ENCODE measurements around the gene ITGA2B.
"Not testable (repeated sequence)": the region's sequence is repeated elsewhere in the genome, so short reads cannot be mapped to it uniquely, and the experiment has no call there.

ITGA2B gene

DNA sequence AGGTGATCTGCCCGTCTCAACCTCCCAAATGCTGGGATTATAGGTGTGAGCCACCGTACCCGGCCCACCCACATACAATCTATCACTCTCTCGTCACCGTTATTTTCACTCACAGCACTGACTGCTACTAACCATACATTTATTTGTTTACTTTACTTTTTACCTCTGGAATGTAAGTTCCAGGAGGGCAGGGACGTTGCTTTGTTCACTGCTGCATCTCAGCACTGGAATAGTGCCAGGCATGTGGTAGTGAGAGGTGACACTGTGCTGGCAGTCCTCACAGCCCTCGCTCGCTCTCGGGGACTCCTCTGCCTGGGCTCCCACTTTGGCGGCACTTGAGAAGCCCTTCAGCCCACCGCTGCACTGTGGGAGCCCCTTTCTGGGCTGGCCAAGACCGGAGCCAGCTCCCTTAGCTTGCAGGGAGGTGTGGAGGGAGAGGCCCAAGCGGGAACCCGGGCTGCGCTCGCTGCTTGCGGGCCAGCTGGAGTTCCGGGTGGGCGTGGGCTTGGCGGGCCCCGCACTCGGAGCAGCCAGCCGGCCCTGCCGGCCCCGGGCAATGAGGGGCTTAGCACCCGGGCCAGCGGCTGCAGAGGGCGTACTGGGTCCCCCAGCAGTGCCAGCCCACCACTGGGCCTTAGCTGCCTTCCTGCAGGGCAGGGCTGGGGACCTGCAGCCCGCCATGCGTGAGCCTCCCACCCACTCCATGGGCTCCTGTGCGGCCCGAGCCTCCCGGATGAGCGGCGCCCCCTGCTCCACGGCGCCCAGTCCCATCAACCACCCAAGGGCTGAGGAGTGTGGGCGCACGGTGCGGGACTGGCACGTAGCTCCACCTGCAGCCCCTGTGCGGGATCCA is 20.8 kb downstream of the ITGA2B start:
- not testable (repeated sequence) for DNase-seq

DNA sequence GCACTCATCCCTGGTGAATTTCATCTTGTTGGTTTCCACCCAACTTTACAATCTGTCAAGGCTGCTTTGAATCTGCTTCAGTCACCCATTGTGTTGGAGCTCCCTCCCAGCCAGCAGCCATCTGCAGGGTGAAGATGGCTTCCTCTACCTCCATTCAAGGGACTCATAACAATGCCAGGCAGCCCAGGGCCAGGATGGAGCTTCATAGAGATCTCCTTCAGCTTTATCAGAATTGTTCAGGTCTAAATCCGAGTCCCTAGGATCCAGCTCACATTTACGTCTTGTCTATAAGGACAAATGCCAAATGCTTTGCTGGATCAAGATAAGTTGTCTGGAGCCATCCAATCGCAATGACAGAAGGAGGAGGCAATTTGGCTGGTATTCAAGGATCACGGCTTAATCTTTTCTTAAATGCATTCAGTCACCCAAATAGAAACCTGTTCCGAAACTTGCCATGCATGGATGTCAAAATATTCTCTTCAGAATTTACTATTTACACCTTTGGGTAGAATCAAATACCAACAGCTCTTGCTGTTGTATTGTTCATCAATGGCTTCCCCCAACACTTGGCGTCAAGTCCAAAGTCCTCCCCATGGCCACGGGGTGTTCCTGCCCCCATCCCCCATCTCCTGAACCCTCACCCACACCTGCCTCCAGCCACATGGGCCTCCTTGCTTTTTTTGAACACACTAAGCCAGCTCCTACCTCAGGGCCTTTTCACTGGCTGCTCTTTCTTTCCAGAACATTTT is 22.0 kb downstream of the ITGA2B start:
- DNase-seq: no peak

DNA sequence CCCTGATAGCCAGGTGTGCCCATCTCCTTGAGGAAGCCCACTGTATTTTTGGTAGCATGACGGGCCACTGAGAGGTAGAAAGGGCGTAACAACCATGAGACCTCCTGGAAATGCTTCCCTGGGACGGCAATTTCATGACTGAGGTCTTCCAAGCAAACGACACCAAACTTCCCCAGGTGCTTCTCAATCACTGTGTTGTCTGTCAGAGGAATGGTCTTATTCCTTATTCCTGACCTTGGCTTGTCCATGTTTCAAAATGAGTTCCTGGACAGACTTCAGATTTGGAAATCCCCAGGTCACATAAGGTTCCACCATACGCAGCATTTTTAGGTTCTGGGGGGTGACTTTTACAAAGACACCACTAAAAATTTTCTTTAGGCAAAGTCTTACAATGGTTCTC is 24.4 kb downstream of the ITGA2B start:
- DNase-seq: not testable (repeated sequence)

DNA sequence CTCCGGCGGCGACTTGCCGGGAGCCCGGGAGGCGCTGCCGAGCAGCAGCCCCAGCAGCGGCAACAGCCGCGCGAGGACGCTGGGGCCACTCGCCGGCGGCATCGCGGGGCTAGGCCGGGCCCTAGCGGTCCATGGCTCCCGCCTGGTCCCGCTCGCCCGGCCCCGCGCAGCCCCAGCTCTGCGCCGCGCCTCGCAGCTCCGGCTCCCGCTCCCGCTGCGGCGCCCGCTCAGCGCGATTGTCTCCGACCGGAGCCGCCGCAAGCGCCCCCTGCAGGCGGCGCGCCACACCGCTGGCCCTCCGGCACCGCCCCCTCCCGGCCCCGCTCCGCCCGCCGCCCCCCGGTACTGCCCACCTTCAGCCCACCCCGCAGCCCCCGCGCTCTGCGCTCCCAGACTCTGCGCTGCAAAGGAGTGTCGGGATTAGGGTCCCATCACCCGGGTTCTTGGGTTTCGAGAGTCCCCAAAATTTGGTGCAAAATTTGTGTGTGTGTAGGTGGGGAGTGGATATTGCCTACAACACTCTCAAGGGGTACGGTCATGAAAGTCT is 25.8 kb downstream of the ITGA2B start, which contains the start of gene FAM171A2:
FAM171A2 (minus strand) TSS at position 241 of the 547 bp plus-strand sequence; CDS start at position 102, 139 bp downstream.
- peak; percentile 4 to 28 for DNase-seq

DNA sequence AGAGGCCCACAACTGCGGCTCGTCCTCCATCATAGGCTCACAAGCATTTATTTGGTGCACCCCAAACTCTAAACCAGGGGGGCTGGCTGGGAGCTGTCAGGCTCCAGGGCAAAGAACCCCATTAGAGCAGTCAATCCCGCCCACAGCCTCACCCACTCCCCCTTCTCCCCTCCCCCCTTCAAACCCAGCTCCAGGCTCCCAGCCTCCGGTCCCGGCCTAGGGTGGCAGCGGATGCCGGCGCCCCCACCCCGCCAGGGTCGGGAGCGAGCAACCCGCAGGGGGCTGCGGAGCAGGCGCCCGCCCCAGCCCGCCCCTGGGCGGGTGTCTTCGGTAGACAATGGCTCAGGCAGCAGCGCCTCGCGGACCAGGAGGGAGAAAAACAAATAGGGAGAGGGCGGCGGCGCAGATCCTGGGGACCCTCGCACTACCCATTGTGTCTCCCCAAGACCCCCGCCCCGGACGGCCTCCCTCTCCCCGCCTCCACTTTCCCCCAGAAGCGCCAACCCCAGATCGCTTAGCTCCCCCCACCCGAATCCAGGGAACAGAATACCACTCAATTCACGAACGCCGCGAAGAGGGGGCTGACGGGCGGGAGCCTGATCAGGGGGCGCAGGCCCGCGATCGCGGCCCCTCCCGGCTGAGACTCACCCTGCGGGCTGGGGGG is 26.4 kb downstream of the ITGA2B start:
- no peak for DNase-seq

DNA sequence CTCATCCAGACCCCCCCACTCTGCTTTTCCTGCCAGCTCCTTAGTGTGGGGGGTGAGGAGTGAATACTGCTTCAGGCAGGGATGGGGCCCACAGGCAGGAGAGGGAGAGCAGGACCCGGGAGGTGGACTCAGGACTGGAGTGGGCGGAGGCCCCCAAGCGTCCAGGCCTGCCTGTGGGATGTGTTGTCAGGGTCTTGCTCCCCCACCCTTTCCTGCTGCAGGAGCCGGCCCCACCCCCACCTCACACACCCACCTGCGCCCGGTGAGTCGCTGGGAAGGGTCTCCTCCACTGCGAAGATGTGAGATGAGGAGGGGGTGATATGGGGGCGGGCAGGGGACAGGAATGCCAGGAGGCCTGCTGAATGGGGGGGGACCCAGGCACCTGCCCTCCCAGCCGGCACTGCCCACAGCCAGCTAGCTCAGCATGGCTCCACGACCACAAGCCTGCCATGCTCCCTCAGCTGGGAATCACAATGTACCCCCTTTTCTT is 26.9 kb downstream of the ITGA2B start:
- no peak for DNase-seq

DNA sequence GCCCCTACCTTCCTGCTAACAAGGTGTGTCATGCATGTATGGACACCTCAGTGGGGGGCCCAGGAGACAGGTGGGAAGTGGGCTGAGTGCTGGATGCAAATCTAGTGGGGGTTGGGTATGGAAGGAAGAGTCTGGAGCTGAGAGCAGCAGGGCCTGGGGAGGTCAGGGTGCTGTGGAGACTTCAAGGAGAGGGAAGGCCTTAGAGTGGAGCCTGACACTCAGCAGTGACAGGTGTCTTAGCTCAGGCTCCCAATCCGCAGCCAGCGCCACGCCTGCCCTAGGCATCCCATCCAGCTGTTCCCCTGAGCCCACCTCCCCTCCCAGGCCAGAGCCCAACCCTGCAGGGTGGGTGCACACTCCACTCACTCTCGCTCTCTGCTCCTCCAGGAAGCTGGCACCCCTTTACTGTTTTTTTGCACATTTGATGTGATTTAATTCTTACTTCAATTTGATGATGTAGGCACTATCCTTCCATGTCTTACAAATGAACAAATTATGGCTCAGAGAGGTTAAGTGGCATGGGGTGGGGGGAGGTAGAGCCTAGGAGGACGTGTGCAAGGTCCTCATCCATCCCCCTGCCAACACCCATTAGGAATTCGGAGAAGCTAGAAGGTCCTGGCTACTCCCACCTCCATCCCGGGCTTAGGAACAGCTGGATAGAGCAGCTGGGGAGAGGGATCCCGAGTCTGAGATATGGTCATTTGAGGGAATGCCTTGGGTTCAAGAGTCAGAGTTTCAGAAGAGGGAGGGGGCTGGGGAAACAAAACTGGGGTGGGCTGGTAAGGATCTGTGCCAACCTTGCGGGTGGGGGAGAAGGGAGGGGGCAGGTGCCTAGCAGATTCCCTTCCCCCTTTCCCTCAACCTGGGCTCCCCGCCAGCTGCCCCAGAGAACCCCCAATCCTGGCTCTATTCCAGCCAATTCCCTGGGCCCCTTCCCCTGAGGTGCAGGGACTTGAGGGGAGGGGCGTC is 27.9 kb downstream of the ITGA2B start:
- no peak for DNase-seq

DNA sequence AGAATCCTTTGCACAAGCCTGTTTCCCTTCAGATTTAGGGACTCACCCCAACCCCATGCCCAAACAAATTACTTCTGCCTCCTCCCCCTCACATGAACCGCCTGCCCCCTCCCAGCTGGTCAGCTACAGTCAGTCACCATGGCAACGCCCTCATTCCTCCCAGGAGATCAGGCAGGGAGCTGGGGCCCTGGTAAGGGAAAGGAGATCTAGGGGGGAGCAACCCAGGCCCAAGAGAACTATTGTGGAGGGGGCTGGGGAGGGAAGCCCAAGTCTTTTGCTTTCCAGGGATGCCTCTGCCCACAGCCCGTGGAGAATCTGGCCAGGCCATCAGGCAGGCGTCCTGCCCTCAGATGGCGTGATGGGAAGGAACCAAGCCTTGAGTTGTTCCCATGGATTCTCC is 28.6 kb downstream of the ITGA2B start:
- no peak for DNase-seq

DNA sequence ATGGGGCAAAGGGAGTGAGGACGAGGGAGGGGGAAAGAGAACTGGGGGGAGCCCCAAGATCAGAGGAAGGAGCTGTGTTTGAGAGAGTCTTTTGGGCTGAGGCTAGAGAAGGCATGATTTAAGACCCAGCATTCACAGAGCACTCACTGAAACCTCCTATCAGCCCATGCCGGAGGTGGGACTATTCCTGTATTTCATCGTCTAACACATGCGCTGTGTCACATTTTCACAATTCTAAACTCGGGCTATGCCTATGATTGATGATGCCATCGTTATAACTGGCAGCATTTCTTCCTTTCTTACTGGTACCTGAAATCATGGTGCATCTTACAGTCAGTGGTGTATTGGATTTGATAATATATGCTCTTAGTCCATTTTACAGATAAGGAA is 29.3 kb downstream of the ITGA2B start:
- no peak for DNase-seq

DNA sequence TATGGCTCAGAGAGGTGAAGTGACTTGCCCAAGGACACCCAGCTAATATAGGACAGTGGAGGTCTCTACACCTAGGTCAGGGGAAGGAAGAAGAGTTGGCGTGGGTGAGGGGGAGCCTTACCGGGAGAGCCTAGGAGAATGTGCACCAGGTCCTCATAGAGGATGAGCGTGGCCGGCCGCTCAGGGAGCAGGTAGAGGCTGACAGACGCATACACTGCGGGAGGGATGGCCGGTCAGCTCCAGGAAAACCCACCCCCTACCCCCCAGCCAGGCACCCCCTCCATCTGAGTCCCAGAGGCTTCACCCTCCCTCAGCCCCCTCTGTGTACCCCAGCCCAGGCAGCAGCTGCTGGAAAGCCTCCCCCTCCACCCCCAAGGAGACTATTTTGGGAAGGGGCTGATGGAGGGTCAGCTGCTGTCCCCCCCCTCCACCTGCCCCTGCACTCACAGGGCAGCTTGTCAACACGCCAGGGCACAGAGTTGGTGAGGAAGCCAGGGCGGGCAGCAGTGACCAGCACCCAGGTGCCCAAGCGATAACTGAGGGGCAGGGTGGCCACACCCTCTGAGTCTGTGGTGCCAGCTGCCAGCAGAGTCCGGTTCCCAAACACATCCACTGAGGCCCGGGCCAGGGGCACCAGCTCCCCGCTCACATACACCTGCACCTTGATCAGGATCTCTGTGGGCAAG is 29.8 kb downstream of the ITGA2B start:
- no peak for DNase-seq

DNA sequence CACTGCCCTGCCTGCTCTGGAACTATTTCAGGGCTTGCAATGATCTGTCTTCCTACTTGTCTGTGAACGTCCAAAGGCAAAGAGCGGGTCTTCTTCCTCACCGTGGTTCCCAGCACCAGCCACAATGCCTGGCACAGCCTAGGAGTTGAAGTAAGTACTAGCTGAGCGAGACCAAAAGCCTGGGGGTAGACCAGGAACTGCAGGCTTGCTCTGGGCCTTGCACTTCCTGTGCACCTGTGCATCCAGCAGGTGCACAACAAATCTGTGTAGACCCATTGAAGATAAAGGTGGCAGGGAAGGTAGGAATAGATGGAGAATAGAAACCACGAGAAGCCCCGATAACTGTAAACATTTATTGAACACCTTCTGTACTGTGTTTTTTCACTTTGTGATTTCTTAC is 30.4 kb downstream of the ITGA2B start:
- no peak for DNase-seq

DNA sequence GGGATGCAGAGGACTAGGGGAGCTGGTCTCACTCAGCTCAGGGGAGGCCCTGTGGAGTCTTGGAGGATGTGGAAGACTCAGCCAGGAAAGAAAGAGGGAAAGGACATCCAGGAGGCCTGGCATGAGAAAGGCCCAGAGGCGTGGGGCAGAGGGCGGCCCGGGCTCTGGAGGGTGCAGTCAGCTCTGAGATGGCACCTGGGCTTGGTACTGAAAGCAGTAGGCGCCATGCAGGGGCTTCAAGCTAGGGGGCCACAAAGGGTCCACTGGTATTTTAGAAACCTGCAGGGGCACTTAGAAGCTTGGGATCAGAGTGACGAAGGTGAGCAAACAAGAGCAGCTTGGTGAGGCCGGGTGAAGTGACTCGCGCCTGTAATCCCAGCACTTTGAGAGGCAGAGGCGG is 31.4 kb downstream of the ITGA2B start:
- DNase-seq: no peak

DNA sequence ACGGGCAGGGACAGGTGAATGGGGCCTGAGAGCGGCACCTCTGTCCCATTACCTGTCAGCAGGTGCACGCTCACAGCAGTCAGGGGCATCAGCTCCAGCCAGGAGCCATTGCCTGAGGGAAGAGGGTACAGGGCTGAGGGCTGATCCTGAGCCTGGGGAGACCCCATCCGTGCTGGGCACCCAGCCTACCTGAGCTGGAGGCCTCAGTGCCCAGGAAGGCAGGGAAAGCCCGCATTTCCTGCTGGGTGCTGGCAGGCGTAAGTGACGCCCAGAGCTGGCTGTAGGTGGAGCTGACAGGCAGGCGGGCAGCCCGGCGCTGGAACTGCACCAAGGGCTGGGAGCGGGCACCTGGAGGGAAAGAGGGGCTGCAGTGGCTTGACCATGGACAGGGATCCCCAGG is 33.2 kb downstream of the ITGA2B start:
- no peak for DNase-seq

DNA sequence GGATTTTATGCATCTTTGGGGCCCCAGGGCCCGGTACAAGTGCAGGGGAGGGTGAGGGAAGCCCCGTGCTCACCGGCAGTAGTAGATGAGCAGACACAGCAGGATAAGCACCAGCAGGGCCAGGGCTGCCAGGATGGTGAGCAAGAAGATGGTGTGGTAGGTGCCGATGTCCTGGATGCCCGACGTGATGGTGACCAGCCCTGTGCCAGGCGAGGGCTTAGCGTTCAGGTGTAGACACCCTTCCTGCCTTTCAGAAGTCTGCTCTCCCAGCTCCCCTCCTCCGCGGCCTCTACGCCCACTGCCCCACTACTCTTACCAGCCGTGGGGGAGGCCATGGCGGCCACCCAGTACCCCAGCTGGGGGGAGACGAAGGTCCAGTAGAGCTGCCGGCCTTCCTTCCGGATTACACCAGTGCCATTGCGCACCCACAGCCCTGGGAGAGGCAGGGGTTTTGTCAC is 33.8 kb downstream of the ITGA2B start:
- no peak for DNase-seq

DNA sequence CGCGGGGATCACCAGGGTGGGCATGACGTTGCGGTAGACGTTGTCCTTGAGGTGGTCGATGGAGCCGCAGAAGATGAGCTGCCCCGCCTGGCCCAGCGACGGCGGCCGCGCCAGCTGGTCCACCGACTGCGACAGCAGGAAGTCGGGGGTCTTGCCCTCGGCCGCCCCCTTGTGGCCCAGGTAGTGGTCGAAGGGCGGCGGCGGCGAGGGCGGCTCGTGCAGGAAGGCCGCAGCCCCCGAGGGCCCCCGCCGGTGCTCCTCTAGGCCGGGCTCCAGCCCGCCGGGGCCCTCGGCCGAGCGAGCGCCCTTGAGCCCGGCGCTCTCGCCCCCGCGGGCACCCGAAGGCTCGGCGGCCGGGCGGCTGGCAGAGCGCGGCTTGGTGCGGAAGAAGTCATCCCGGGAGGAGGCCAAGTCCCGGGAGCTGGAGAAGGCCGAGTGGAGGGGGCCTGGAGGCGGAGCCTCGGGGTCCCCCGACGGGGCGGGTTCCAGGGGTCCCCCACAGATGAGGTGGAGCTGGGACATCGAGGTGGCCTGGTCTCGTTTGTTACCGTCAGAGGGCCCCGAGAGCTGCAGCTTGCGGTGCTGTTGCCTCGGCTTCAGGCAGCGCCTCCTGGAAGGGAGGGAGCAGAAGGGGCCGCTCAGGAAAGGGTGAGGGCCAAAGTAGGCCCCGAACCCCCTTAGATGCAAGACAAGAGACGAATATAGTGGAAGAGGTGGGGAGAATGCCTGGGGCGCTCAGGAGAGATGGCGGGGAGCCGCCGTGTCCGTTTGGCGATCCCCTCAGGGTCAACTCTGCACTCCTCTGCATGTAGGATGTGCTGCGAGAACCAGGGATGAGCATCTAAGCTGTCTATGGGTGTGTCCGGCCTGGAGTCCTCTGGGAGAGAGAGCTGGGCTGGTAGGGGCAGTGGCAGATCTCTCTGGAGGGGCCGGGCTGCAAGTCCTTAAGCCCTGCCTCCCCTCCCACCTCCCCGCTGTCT is 34.6 kb downstream of the ITGA2B start:
- no peak for DNase-seq

DNA sequence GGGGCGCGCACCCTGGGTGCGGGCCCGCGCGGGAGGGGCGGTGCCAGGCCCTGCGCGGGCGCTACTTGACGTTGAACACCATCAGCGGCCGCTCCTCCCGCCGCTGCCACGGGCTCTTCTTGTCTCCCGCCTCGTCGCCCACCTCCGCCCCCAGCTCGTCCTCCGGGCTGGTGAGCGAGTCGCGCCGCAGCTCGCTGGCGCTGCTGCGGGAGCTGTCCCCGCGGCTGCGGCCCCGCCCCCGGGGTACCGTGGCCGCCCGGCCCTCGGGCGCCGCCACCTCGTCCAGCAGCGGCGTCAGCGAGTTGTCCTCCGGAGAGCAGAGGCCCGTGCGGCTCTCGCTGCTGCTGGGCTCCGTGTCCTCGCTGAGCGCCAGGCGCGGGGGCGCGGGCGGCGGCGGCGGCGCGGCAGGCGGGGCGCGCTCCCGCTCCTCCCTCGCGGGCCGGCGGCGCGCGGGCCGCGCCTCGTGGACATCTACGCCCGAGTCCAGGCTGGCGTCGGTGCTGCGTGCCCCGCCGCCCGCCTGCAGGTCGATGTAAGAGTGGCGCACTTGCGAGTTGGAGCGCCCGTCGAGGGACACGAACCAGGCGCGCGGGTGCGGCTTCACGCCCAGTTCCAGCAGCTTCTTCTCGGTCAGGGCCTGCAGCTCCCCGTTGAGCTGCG is 35.6 kb downstream of the ITGA2B start:
- no peak for DNase-seq

DNA sequence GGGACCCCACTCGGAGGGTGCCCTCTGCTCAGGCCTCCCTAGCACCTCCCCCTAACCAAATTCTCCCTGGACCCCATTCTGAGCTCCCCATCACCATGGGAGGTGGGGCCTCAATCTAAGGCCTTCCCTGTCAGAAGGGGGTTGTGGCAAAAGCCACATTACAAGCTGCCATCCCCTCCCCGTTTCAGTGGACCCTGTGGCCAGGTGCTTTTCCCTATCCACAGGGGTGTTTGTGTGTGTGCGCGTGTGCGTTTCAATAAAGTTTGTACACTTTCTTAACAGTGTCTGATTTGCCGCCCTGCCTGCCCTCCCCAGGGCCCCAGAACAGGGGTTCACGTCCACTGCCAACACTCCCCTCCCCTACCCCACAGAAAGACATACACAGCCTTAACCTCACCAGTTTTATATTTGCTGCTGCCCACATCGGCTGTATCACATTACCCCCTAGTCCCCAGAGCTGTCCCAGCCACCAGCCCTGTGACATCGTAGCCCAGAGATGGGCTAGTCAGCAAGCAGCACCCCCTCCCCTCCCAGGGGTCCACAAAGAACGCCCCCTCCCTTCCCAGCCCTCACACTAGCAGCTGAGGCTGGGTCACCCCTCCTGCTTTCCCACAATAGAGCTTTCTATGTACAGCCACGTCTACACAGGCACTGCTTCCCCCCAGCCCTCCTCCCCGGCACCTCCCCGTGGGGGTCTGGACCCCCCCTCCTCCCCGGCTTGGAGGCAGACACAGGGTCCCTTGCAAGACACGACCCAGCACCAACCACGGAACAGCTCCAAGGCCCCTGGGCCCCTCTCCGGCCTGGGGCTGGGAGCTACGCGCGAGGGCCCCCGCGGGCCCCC is 36.4 kb downstream of the ITGA2B start:
- DNase-seq: no peak
